CD4-positive, alpha-beta T cell treated with Interleukin-6 at 100 ng/mL for 8 hours (primary cell): Measurements from ENCODE around the gene HLA-G.
"Not testable (repeated sequence)": the region's sequence is repeated elsewhere in the genome, so short reads cannot be mapped to it uniquely, and the experiment has no call there.

ENCODE experiments used
- DNase-seq: peaks from one replicate; pipeline ENCODE4 v3.0.0-alpha.2; 2020; ENCODE audit warnings: mixed read lengths, low spot score

HLA-G gene

DNA sequence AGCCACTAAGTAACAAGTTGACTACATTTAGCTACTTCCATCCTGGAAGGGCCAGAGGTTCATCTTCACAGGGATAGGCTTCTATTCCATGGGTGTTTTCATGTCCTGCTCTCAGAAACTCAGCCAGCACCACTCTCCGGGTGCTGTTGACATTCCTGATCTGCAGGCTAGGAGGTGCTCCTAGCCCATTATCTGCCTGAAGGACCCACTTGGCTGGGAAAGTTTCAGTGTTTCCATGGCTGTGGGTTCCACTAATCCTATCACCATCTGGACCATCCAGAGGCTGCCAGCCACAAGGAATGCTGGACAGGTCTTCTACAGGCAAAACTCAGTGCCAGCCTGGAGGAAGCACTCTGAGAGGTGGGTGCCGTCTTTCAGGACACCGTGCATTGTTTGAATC is 45.2 kb downstream of the HLA-G start:
- DNase-seq: no peak

DNA sequence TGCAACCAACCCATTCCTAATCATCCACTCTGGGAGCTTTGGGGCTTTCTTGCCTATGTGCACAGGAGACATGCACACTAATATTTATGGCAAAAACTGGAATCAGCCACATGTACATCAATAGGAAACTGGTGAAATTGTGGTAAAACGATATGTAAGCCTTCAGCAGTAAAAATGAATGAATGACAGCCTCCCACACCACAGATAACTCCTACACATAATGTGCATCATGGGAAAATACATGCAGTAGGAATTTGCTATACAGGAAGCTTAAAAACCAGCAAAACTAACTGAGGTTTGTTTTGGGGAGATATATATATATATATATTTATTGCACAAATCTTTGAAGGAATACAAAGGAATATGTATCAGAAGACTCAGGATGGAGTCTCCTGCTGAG is 47.6 kb downstream of the HLA-G start:
- DNase-seq: no peak

DNA sequence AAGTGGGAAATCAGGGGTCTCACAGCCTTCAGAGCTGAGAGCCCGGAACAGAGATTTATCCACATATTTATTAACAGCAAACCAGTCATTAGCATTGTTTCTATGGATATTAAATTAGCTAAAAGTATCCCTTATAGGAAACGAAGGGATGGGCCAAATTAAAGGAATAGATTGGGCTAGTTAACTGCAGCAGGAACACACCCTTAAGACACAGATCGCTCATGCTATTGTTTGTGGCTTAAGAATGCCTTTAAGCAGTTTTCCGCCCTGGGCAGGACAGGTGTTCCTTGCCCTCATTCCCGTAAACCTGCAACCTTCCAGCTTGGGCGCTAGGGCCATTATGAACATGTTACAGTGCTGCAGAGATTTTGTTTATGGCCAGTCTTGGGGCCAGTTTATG is 48.1 kb downstream of the HLA-G start:
- DNase-seq: not testable (repeated sequence)
